B cell (primary cell): Measurements from ENCODE around the gene ABCC1. TPM values are rescaled to one million over a fixed set of nuclear protein-coding genes. Genes with fewer than 3 reads are reported as not detected.

ENCODE experiments used
- ATAC-seq: fragments of 200-7000 bp; cut with Tn5 transposase; one replicate; pipeline ENCODE4 v1.10.0; 2021; ENCODE audit warnings: low read depth, mild to moderate bottlenecking, moderate number of reproducible peaks, moderate library complexity
- CTCF ChIA-PET: fragments of 350-600 bp; sonication (Branson Sonifier 250); formaldehyde crosslinking; loops from one replicate; lab custom pipeline; 2021; ENCODE audit warnings: antibody characterized with exemption, inconsistent platforms; lab: Charles Lee
- POLR2A ChIA-PET: fragments of 350-600 bp; sonication (Branson Sonifier 250); formaldehyde crosslinking; loops from one replicate; lab custom pipeline; 2021; ENCODE audit warnings: antibody characterized with exemption; lab: Charles Lee
- DNase-seq: peaks from one replicate; pipeline ENCODE4 v3.0.0; 2013
- H2AFZ ChIP-seq: 2 replicates; pipeline ENCODE4 v1.6.1; 2012; ENCODE audit warnings: mild to moderate bottlenecking, low read depth, low read length; ENCODE audit not compliant: insufficient read depth, poor library complexity, severe bottlenecking
- H3K27ac ChIP-seq, 2 donors: 1 replicate in 1 of 2; 2 replicates in 1 of 2; pipeline ENCODE4 v1.5.1; 2012 to 2013; ENCODE audit warnings: low read length in 2 of 2, mild to moderate bottlenecking in 2 of 2, moderate library complexity in 1 of 2
- H3K27me3 ChIP-seq, 4 experiments: fragments of 200-600 bp in 1 of 4; sonication (generic) in 1 of 4; replicated peaks in 1 of 4; 1 replicate in 2 of 4; 2 replicates in 2 of 4; pipeline versions ENCODE4 v1.6.1 to v1.7.0; 2013 to 2016; ENCODE audit warnings: low read length in 3 of 4, mild to moderate bottlenecking in 2 of 4, mixed read lengths in 1 of 4, moderate library complexity in 1 of 4; ENCODE audit not compliant: insufficient read depth in 4 of 4, control insufficient read depth in 3 of 4; ENCODE audit errors: control extremely low read depth in 1 of 4
- H3K36me3 ChIP-seq, 2 experiments: replicated peaks in 1 of 2; 1 replicate in 1 of 2; 2 replicates in 1 of 2; pipeline versions ENCODE4 v1.6.1 to v1.7.1; 2013; ENCODE audit warnings: low read length in 1 of 2; ENCODE audit not compliant: insufficient read depth in 2 of 2, control insufficient read depth in 1 of 2; ENCODE audit errors: control extremely low read depth in 1 of 2, extremely low read depth in 1 of 2
- H3K4me1 ChIP-seq, 2 donors: fragments of 200-600 bp in 1 of 2; sonication (generic) in 1 of 2; 1 replicate in 1 of 2; 2 replicates in 1 of 2; pipeline versions ENCODE4 v1.5.1 to v1.6.1; 2013 to 2017; ENCODE audit warnings: low read length in 2 of 2; ENCODE audit not compliant: control insufficient read depth in 2 of 2, insufficient read depth in 2 of 2
- H3K4me2 ChIP-seq: replicated peaks from 2 replicates; pipeline ENCODE3; 2012; ENCODE audit warnings: mild to moderate bottlenecking, low read depth, low read length; ENCODE audit not compliant: poor library complexity, severe bottlenecking
- H3K4me3 ChIP-seq, 5 experiments: fragments of 200-600 bp in 1 of 5; sonication (generic) in 1 of 5; 1 replicate in 3 of 5; 2 replicates in 2 of 5; pipeline versions ENCODE4 v1.5.1 to v1.7.0; 2011 to 2016; ENCODE audit warnings: low read length in 4 of 5, mild to moderate bottlenecking in 4 of 5, low read depth in 2 of 5, control low read depth in 1 of 5, moderate library complexity in 1 of 5; ENCODE audit not compliant: insufficient read depth in 1 of 5; ENCODE audit errors: control extremely low read depth in 1 of 5, extremely low read depth in 1 of 5
- H3K79me2 ChIP-seq: fragments of 200-600 bp; sonication (generic); one replicate; pipeline ENCODE4 v1.6.0; 2016; ENCODE audit warnings: low read length; ENCODE audit not compliant: control insufficient read depth, insufficient read depth
- H3K9ac ChIP-seq: fragments of 200-600 bp; sonication (generic); 2 replicates; pipeline ENCODE4 v1.6.1; 2017; ENCODE audit warnings: mild to moderate bottlenecking, low read length, moderate library complexity
- H3K9me3 ChIP-seq, 3 donors: one replicate each; pipeline versions ENCODE4 v1.6.1 to v1.7.1; 2013; ENCODE audit warnings: low read length in 2 of 3; ENCODE audit not compliant: control insufficient read depth in 2 of 3, insufficient read depth in 1 of 3; ENCODE audit errors: control extremely low read depth in 1 of 3
- H4K20me1 ChIP-seq: 2 replicates; pipeline ENCODE4 v1.6.0; 2012; ENCODE audit warnings: mild to moderate bottlenecking, low read length; ENCODE audit not compliant: insufficient read depth, control insufficient read depth, poor library complexity, severe bottlenecking
- H3K27ac Mint-ChIP-seq: one replicate; pipeline ENCODE4 v1.8.0; 2021; ENCODE audit warnings: mixed read lengths
- H3K27me3 Mint-ChIP-seq: one replicate; pipeline ENCODE4 v1.8.0; 2021; ENCODE audit warnings: mixed read lengths
- H3K4me1 Mint-ChIP-seq: one replicate; pipeline ENCODE4 v1.8.0; 2021; ENCODE audit warnings: mixed read lengths
- H3K4me3 Mint-ChIP-seq: one replicate; pipeline ENCODE4 v1.8.0; 2021; ENCODE audit warnings: mixed read lengths
- H3K9me3 Mint-ChIP-seq: one replicate; pipeline ENCODE4 v1.8.0; 2022; ENCODE audit warnings: mixed read lengths; ENCODE audit not compliant: insufficient read depth
- CTCF ChIP-seq: fragments of 200-600 bp; IDR thresholded peaks from one replicate; pipeline ENCODE4 v1.8.0; 2022; ENCODE audit warnings: antibody characterized with exemption, mild to moderate bottlenecking
- EZH2 ChIP-seq: IDR thresholded peaks from 2 replicates; pipeline ENCODE4 v1.6.1; 2012; ENCODE audit warnings: borderline replicate concordance, low read depth, mild to moderate bottlenecking, moderate library complexity, low read length; ENCODE audit not compliant: insufficient read depth, poor library complexity, severe bottlenecking
- WGBS: methylation state at CpG from one replicate; pipeline ENCODE4 v1.1.5; 2013; ENCODE audit warnings: missing lambda C conversion rate; ENCODE audit not compliant: insufficient coverage; 5-methylcytosine and 5-hydroxymethylcytosine counted together
- intact Hi-C: fragments of 100-400 bp; cut with micrococcal nuclease; formaldehyde crosslinking; loops from one replicate; pipeline ENCODE4 v1.10.0; 2022
- polyA plus RNA-seq: library from polyadenylated mRNA; depleted of rRNA; stranded (reverse); fragments of >200 nt; gene quantifications from 2 replicates; pipeline ENCODE4 v1.2.3, GENCODE V29; 2012
- total RNA-seq, 2 donors: library from RNA; stranded (reverse); fragments of 120-200 nt in 1 of 2; gene quantifications; 1 replicate in 1 of 2; 2 replicates in 1 of 2; pipeline versions ENCODE4 v1.2.3 to v1.2.4, GENCODE V29; 2013 to 2022

ABCC1 gene
- total and polyA plus RNA-seq, 2 donors (not counting 1 experiment from before 2014, with no cell fraction given) = 21.8 to 73.0 TPM

- WGBS = 2% methylated on average over 13 of the region's 18 CpGs
- DNase-seq (peak; percentile 61), ATAC-seq (peak; percentile 8)
- Histone ChIP-seq H3K4me1 (peaks cover 18 to 33% of the 10 kb centered on the region in 2 donors), H3K9me3 (peaks cover 0 to 8% (median 0%) of the 10 kb centered on the region in 3 donors), H3K4me2 (peak overlapping the region; percentile 93), H3K27ac (peak overlapping the region; percentile 54 to 63), H4K20me1 (peaks cover 18% of the 10 kb centered on the region), H3K9ac (peak overlapping the region; percentile 80), H3K36me3 (no peaks in the 10 kb centered on the region), H3K4me3 (peak overlapping the region; percentile 54 to 83 (median 65)), H2AFZ (peak overlapping the region; percentile 72), H3K27me3 (no peaks in the 10 kb centered on the region), H3K79me2 (peaks cover 64% of the 10 kb centered on the region)
- intact Hi-C loops = loop anchor here (1.0 to 2.0 kb wide), 3 partner anchors 11 to 62 kb away; partner anchors contain the start of gene CEP20
- POLR2A ChIA-PET = interaction anchor here (0.5 to 1.2 kb wide), 5 partner anchors 10 to 158 kb away, joined by 3 to 8 read pairs (median 3); partner anchors contain the start of gene CEP20
- H3K27me3 Mint-ChIP-seq = no peaks in the 10 kb centered on the region
- H3K9me3 Mint-ChIP-seq = no peaks in the 10 kb centered on the region
- TF ChIP-seq CTCF (no peak), EZH2 (no peak)
- peak overlapping the region; percentile 81 for H3K27ac Mint-ChIP-seq
- peaks cover 42% of the 10 kb centered on the region for H3K4me1 Mint-ChIP-seq
- CTCF ChIA-PET = no interaction called here
- H3K4me3 Mint-ChIP-seq = peak overlapping the region; percentile 97
Measured at GRCh38 chr16:15950161-15950854, 892 bp downstream of the ABCC1 start.

GRCh38 chr16:15950869-15951268 is 1.5 kb downstream of the ABCC1 start:
- peaks cover 70% of the 10 kb centered on the region for H3K79me2 ChIP-seq
- ChIA-PET CTCF (interaction anchor here (0.7 kb wide), 1 partner anchor 32 kb away, joined by 4 read pairs; no protein-coding TSS in a partner anchor), POLR2A (interaction anchor here (1.0 to 1.2 kb wide), 2 partner anchors 63 to 126 kb away, joined by 3 to 8 read pairs; partner anchors contain the start of gene CEP20)
- H4K20me1 ChIP-seq = peaks cover 22% of the 10 kb centered on the region
- H3K4me2 ChIP-seq = peak overlapping the region; percentile 93
- TF ChIP-seq EZH2 (no peak), CTCF (no peak)
- ATAC-seq (no peak), DNase-seq (no peak)
- H2AFZ ChIP-seq = peak overlapping the region; percentile 72
- peak overlapping the region; percentile 54 to 83 (median 65) for H3K4me3 ChIP-seq
- intact Hi-C loops = loop anchor here (1.0 to 2.0 kb wide), 3 partner anchors 10 to 63 kb away; partner anchors contain the start of gene CEP20
- peaks cover 18 to 33% of the 10 kb centered on the region in 2 donors for H3K4me1 ChIP-seq
- peak overlapping the region in 1 of 2 donors; percentile 63 for H3K27ac ChIP-seq
- H3K4me3 Mint-ChIP-seq = peak overlapping the region; percentile 97
- no peaks in the 10 kb centered on the region for H3K27me3 Mint-ChIP-seq
- H3K4me1 Mint-ChIP-seq = peaks cover 47% of the 10 kb centered on the region
- H3K27me3 ChIP-seq = no peaks in the 10 kb centered on the region
- peak overlapping the region; percentile 80 for H3K9ac ChIP-seq
- peak overlapping the region; percentile 81 for H3K27ac Mint-ChIP-seq
- H3K9me3 ChIP-seq = peaks cover 0 to 9% (median 0%) of the 10 kb centered on the region in 3 donors
- no peaks in the 10 kb centered on the region for H3K36me3 ChIP-seq
- no peaks in the 10 kb centered on the region for H3K9me3 Mint-ChIP-seq
